MCF 10A (cell line): Measurements from ENCODE around the gene SLC25A48. TPM values are rescaled to one million over a fixed set of nuclear protein-coding genes. Genes with fewer than 3 reads are reported as not detected.

Source experiments
- BruUV-seq: library from RNA; stranded (reverse); fragments of 400-500 nt; replicated peaks from 2 replicates; lab custom pipeline; 2021; lab: Mats Ljungman, UMichigan
- CTCF ChIA-PET: fragments of 300-600 bp; sonication (Branson Sonifier 250); formaldehyde crosslinking; extraction: SDS; loops from one replicate; lab custom pipeline; 2021; ENCODE audit warnings: antibody characterized with exemption, inconsistent platforms; lab: Yijun Ruan, JAX
- POLR2A ChIA-PET: fragments of 300-600, 350-650 bp; sonication (Branson Sonifier 250); formaldehyde crosslinking; extraction: SDS; loops from one replicate; lab custom pipeline; 2020; ENCODE audit warnings: antibody characterized with exemption, inconsistent platforms; lab: Yijun Ruan, JAX
- DNase-seq: peaks from one replicate; pipeline ENCODE4 v3.0.0-alpha.2; 2018; ENCODE audit not compliant: unreplicated experiment
- H3K27ac Mint-ChIP-seq: one replicate; pipeline ENCODE4 v1.8.0; 2022; ENCODE audit warnings: mild to moderate bottlenecking, low read depth, mixed read lengths; ENCODE audit not compliant: unreplicated experiment
- H3K27me3 Mint-ChIP-seq: one replicate; pipeline ENCODE4 v1.8.0; 2022; ENCODE audit warnings: mixed read lengths; ENCODE audit not compliant: insufficient read depth, unreplicated experiment
- H3K36me3 Mint-ChIP-seq: one replicate; pipeline ENCODE4 v1.8.0; 2022; ENCODE audit warnings: mild to moderate bottlenecking, moderate library complexity, mixed read lengths; ENCODE audit not compliant: insufficient read depth, unreplicated experiment
- H3K4me1 Mint-ChIP-seq: one replicate; pipeline ENCODE4 v1.8.0; 2022; ENCODE audit warnings: mixed read lengths; ENCODE audit not compliant: insufficient read depth, unreplicated experiment
- H3K4me3 Mint-ChIP-seq: one replicate; pipeline ENCODE4 v1.8.0; 2022; ENCODE audit warnings: mild to moderate bottlenecking, moderate library complexity, mixed read lengths; ENCODE audit not compliant: unreplicated experiment
- H3K9me3 Mint-ChIP-seq: one replicate; pipeline ENCODE4 v1.8.0; 2022; ENCODE audit warnings: mixed read lengths; ENCODE audit not compliant: unreplicated experiment
- intact Hi-C: fragments of 100-400 bp; cut with micrococcal nuclease; formaldehyde crosslinking; loops from 2 replicates; pipeline ENCODE4 v1.14.1; 2022
- total RNA-seq: library from RNA; stranded (reverse); gene quantifications from 2 replicates; pipeline ENCODE4 v1.2.3, GENCODE V29; 2022
- TF ChIP-seq, protein P1 (sequence below): fragments of 200-600 bp; IDR thresholded peaks from one replicate; pipeline ENCODE4 v1.8.0; 2022; ENCODE audit warnings: antibody characterized with exemption, mild to moderate bottlenecking; ENCODE audit not compliant: unreplicated experiment

SLC25A48 gene
- total RNA-seq, 1 experiment from 2014 or later = not detected

DNA sequence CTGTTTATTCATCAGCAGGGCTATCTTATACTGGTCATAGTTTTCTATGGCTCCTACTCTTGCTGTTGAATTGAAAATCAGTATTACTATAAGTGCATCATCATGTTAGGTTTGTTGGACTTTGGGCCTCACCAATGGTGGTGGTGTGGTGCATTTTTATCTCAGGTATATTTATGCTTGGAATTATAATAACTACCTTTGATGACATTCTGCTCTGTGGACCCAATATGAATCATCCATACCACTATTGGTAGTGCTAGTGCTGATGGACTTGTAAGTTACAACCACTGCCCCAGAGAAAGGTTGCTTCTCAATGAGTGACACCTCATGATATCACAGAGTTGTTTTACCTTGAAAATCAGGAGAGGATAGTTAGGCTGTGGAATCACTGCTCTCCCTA, 33.1 kb downstream of the SLC25A48 start:
- POLR2A ChIA-PET = no interaction called here
- H3K27ac Mint-ChIP-seq = no peak overlapping the region
- H3K27me3 Mint-ChIP-seq = peaks cover 26% of the 10 kb centered on the region
- intact Hi-C loops = no loop called here
- no TSS peak for BruUV-seq
- H3K4me3 Mint-ChIP-seq = no peak overlapping the region
- no peaks in the 10 kb centered on the region for H3K4me1 Mint-ChIP-seq
- CTCF ChIA-PET = interaction anchor here (0.7 to 1.6 kb wide), 4 partner anchors 163 to 402 kb away, joined by 3 to 5 read pairs (median 4); no protein-coding TSS in a partner anchor
- no peaks in the 10 kb centered on the region for H3K36me3 Mint-ChIP-seq
- TF ChIP-seq, protein P1, sequence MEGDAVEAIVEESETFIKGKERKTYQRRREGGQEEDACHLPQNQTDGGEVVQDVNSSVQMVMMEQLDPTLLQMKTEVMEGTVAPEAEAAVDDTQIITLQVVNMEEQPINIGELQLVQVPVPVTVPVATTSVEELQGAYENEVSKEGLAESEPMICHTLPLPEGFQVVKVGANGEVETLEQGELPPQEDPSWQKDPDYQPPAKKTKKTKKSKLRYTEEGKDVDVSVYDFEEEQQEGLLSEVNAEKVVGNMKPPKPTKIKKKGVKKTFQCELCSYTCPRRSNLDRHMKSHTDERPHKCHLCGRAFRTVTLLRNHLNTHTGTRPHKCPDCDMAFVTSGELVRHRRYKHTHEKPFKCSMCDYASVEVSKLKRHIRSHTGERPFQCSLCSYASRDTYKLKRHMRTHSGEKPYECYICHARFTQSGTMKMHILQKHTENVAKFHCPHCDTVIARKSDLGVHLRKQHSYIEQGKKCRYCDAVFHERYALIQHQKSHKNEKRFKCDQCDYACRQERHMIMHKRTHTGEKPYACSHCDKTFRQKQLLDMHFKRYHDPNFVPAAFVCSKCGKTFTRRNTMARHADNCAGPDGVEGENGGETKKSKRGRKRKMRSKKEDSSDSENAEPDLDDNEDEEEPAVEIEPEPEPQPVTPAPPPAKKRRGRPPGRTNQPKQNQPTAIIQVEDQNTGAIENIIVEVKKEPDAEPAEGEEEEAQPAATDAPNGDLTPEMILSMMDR = no peak
- no peaks in the 10 kb centered on the region for H3K9me3 Mint-ChIP-seq
- no peak for DNase-seq

DNA sequence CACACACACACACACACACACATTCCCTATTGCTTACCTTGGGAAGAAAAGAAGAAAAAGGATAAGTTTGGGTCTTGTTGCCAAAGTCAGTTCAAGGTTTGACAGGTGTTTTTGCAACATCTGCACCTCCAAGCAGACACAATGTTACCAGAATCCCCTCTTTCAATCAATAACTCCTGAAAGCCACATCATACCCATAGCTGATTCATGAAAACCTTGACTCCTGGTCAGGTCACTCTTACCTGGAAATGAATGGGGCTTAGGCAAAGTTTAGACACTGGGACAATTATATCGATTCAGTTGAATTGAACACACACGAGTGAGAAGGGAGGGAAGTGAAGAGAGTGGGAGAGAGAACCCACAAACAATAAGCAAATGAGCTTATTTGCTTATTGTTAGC, 34.2 kb downstream of the SLC25A48 start:
- H3K27me3 Mint-ChIP-seq = peaks cover 26% of the 10 kb centered on the region
- POLR2A ChIA-PET = no interaction called here
- intact Hi-C loops = no loop called here
- H3K27ac Mint-ChIP-seq = no peak overlapping the region
- H3K9me3 Mint-ChIP-seq = no peaks in the 10 kb centered on the region
- DNase-seq = no peak
- CTCF ChIA-PET = interaction anchor here (0.6 to 1.6 kb wide), 5 partner anchors 12 to 1390 kb away, joined by 3 to 5 read pairs (median 3); no protein-coding TSS in a partner anchor
- H3K4me3 Mint-ChIP-seq = no peak overlapping the region
- H3K36me3 Mint-ChIP-seq = no peaks in the 10 kb centered on the region
- no peaks in the 10 kb centered on the region for H3K4me1 Mint-ChIP-seq
- BruUV-seq = no TSS peak
- TF ChIP-seq, protein P1 = no peak

DNA sequence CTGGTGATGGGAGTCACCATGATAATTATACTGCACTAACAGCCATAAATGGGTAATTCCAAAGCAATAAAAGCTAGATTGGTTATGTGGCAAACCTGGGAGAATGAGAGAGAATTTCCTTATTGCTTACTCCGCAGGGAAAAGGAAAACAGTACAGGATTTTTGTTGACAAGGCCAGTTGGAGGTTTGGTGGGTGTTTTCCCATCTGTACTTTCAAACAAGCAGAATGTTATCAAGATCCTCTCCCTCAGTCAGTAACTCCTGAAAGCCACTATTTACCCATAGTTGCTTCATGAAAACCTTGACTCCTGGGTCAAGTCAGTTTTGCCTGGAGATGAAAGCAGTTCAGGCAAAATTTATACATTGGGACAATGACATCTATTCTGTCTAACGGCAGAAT, 34.8 kb downstream of the SLC25A48 start:
- intact Hi-C loops = no loop called here
- Mint-ChIP-seq H3K27ac (no peak overlapping the region), H3K4me1 (no peaks in the 10 kb centered on the region), H3K9me3 (no peaks in the 10 kb centered on the region), H3K36me3 (no peaks in the 10 kb centered on the region), H3K4me3 (no peak overlapping the region), H3K27me3 (peaks cover 26% of the 10 kb centered on the region)
- TF ChIP-seq, protein P1 = no peak
- ChIA-PET CTCF (interaction anchor here (0.6 to 2.0 kb wide), 7 partner anchors 9 to 1389 kb away, joined by 3 to 10 read pairs (median 4); no protein-coding TSS in a partner anchor), POLR2A (no interaction called here)
- BruUV-seq = no TSS peak
- no peak for DNase-seq

DNA sequence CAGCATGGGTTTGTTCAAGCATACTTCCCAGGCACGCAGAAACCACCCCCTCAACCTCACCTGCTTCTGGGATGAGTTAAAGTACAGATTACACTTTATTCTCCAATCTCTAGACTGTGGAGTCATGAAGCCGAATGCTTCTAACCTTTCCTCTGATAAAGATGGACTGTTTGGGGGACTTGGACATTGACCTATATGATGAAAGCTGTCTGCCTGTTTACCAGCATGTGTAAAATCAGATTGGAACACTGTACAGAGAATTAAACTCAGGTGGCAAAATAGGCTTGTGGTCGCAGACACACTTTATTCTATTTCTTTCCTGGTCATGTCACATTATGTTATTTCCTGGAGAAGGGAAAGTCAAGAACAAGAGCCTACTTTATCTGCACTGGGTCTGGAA, 35.5 kb downstream of the SLC25A48 start:
- POLR2A ChIA-PET = no interaction called here
- BruUV-seq = no TSS peak
- Mint-ChIP-seq H3K27me3 (peaks cover 26% of the 10 kb centered on the region), H3K36me3 (no peaks in the 10 kb centered on the region), H3K27ac (no peak overlapping the region), H3K4me1 (no peaks in the 10 kb centered on the region), H3K4me3 (no peak overlapping the region), H3K9me3 (no peaks in the 10 kb centered on the region)
- intact Hi-C loops = no loop called here
- no peak for DNase-seq
- CTCF ChIA-PET = interaction anchor here (0.6 to 2.0 kb wide), 5 partner anchors 10 to 374 kb away, joined by 3 to 10 read pairs (median 4); no protein-coding TSS in a partner anchor
- TF ChIP-seq, protein P1 = no peak
